Activated naive CD8-positive, alpha-beta T cell treated with anti-CD3 and anti-CD28 coated beads, Interleukin-2, amount 50 U/mL, for 24 hours (primary cell): ENCODE data around the gene FAM171A1.

Experiments
- ATAC-seq: fragments of 150-1000 bp; cut with Tn5 transposase; one replicate; pipeline ENCODE4 v1.10.0; 2021
- DNase-seq: peaks from one replicate; pipeline ENCODE4 v3.0.0; 2021
- H3K27ac Mint-ChIP-seq: one replicate; pipeline ENCODE4 v1.8.0; 2021; ENCODE audit warnings: mild to moderate bottlenecking, mixed read lengths
- H3K27me3 Mint-ChIP-seq: one replicate; pipeline ENCODE4 v1.8.0; 2021; ENCODE audit warnings: mixed read lengths
- H3K36me3 Mint-ChIP-seq: one replicate; pipeline ENCODE4 v1.8.0; 2021; ENCODE audit warnings: low read depth, mixed read lengths
- H3K4me1 Mint-ChIP-seq: one replicate; pipeline ENCODE4 v1.8.0; 2021; ENCODE audit warnings: mixed read lengths
- H3K4me3 Mint-ChIP-seq: one replicate; pipeline ENCODE4 v1.8.0; 2021; ENCODE audit warnings: mild to moderate bottlenecking, moderate library complexity, mixed read lengths
- H3K9me3 Mint-ChIP-seq: one replicate; pipeline ENCODE4 v1.8.0; 2021; ENCODE audit warnings: mixed read lengths

Gene FAM171A1

DNA sequence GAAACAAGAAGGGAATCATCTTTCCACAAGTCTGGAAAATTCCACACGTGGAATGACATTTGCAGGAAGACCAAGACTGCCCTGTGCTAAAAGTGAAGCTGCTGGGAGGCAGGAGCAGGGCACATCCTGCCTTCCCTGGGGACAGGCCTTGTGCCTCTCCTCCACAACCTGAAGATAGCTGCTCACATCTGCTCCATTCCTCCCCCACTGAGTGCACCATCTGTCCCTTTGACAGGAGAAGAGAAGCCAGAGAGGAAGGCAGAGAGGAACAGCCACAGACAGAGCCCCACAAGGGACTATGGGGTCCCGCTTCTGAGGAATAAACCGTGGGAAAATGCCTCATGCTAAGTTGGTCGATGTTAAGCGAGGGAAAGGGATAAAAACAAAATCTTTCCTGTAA is 15.9 kb upstream of the FAM171A1 start:
- ATAC-seq: no peak
- peaks cover 26% of the 10 kb centered on the region for H3K27me3 Mint-ChIP-seq
- H3K36me3 Mint-ChIP-seq: no peaks in the 10 kb centered on the region
- H3K4me1 Mint-ChIP-seq: no peaks in the 10 kb centered on the region
- no peak for DNase-seq
- no peak overlapping the region for H3K4me3 Mint-ChIP-seq
- H3K27ac Mint-ChIP-seq: no peak overlapping the region
- no peaks in the 10 kb centered on the region for H3K9me3 Mint-ChIP-seq

DNA sequence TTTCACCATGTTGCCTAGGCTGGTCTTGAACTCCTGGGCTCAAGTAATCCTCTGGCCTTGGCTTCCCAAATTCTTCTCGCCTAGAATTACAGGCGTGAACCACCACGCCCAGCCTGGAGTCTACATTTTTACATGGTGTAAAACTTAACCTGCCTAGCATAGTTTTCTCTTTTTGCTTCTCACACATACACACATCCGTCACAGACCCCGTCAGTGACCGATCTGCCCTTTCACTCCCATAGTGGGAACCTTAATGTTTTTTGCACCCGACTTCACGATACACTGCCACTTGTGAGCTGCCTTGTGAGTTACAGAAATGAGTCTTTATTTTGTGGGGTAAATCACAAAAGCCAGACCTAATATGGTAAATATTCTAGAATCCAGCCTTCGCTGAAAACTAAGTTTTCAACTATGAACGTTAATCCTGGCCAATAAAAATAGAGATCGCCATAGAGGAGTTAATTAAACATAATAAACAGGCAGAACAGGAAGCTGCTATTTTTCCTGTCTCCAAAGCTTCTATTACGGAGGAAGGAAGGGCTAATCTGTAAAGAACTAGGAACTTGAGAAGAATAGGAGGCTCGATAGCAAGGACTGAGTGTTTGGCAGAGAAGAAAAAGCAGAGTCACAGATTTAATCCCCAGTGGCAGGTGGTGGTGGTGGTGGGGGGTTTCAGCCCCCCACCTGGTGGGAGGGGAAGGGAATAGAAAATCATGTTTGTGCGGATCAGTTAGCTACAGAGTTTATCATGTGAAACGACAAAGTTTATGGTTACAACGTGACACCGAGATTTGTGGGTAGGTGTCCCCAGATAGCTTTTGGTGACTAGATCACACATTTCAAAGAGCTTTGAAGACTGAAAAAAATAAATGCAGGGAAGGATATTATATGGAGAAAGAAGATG is 14.7 kb upstream of the FAM171A1 start:
- H3K27ac Mint-ChIP-seq: no peak overlapping the region
- peaks cover 36% of the 10 kb centered on the region for H3K27me3 Mint-ChIP-seq
- no peaks in the 10 kb centered on the region for H3K4me1 Mint-ChIP-seq
- H3K36me3 Mint-ChIP-seq: no peaks in the 10 kb centered on the region
- no peak overlapping the region for H3K4me3 Mint-ChIP-seq
- ATAC-seq: no peak
- no peak for DNase-seq
- H3K9me3 Mint-ChIP-seq: no peaks in the 10 kb centered on the region

DNA sequence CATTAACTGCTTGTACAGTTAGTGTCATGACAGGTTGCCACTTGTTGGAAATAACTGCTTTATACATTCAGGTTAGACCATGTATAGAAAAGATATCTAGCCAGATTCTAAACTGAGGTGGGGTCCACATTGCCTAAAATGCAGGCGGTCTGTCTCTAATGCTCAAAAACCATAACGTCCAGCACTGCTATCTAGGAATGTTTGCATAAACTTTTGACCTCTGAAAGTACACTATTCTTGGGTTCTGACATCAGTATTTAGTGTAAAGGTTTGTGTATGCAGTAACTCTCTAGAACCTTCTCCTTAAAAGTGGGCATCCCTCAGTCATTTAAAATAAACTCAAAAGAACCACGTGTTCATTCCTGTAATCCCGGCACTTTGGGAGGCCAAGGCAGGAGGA is 10.3 kb upstream of the FAM171A1 start:
- ATAC-seq: no peak
- Mint-ChIP-seq H3K27ac (no peak overlapping the region), H3K4me3 (no peak overlapping the region), H3K36me3 (no peaks in the 10 kb centered on the region), H3K27me3 (peaks cover 49% of the 10 kb centered on the region), H3K4me1 (no peaks in the 10 kb centered on the region), H3K9me3 (no peaks in the 10 kb centered on the region)
- DNase-seq: no peak

DNA sequence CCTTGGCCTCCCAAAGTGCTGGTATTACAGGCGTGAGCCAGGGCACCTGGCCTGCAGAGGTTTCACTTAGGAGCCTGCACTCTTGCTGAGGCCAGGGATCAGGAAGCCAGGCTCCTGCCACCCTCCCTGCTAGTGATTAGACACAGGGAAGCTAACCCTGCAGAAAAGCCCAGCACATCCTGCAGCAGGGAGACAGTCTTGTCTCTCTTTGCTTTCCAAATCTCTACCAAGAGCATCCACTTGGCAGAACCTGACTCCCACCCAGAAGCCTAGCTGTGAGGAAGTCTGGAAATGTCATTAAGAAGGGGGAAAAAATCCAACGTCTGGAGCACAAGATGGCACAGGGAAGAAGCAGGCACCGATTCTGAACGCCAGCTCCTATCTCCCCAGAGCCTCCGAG is 8.0 kb upstream of the FAM171A1 start:
- Mint-ChIP-seq H3K9me3 (no peaks in the 10 kb centered on the region), H3K36me3 (no peaks in the 10 kb centered on the region), H3K27ac (no peak overlapping the region), H3K4me3 (no peak overlapping the region), H3K27me3 (peaks cover 40% of the 10 kb centered on the region), H3K4me1 (peaks cover under 1% of the 10 kb centered on the region)
- ATAC-seq: no peak
- no peak for DNase-seq

DNA sequence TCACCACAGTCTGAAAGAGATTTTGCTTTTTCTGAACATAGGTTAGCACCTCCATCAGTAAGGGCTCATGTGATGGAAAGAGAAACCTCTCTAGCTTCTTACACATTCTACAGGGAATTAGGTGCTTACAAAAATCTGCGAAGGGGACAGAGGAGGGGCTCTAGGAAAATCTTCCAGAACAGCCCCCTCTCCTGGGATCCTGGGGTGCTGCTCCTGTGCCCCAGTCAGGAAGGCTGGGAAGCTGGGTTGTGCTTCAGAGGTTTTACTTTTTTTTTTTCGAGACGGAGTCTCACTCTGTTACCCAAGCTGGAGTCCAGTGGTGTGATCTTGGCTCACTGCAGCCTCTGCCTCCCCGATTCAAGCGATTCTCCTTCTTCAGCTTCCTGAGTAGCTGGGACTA is 7.5 kb upstream of the FAM171A1 start:
- Mint-ChIP-seq H3K27me3 (peaks cover 45% of the 10 kb centered on the region), H3K36me3 (no peaks in the 10 kb centered on the region), H3K27ac (no peak overlapping the region), H3K4me3 (no peak overlapping the region), H3K4me1 (peaks cover 5% of the 10 kb centered on the region), H3K9me3 (no peaks in the 10 kb centered on the region)
- DNase-seq (no peak), ATAC-seq (no peak)

DNA sequence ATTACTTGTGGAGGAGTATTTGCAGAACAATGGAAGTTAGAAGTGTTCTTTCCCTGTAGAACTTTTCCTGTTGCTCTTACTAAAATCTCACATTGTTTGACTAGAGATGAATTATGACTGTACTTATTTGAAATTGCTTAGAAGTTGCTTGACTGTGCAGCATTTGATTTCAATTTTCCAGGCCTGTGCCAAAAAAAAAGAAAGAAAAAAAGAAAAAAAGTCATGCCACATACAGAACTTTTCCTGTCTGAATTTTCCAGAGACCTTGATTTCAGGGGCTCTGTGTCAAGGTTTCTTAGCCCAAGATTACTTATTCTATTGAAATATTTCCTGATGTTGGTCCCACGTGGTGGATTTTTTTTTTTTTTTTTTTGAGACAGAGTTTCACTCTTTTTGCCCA is 3.5 kb upstream of the FAM171A1 start:
- Mint-ChIP-seq H3K36me3 (no peaks in the 10 kb centered on the region), H3K4me1 (peaks cover 21% of the 10 kb centered on the region), H3K4me3 (no peak overlapping the region), H3K27me3 (peaks cover 45% of the 10 kb centered on the region), H3K27ac (no peak overlapping the region), H3K9me3 (no peaks in the 10 kb centered on the region)
- DNase-seq (no peak), ATAC-seq (no peak)

DNA sequence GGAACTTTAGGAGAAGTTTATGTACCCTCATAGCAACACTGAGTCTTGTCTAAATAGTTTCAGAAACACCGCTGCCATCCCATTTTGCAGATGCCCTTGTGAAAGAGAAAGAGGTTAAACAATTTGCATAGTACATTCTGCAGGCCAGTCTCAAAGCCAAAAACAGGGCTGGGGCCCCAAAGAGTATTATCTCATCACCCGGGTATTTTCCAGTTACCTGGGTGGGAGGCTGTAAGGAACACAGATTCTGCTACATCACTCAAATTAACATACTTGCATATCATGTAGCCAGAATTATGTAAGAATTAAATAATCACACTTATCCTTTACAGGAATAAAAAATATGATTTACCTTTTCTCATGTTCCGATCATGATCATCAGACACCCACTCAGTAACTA is 3.1 kb upstream of the FAM171A1 start:
- Mint-ChIP-seq H3K4me1 (peaks cover 21% of the 10 kb centered on the region), H3K27me3 (peaks cover 49% of the 10 kb centered on the region), H3K9me3 (no peaks in the 10 kb centered on the region), H3K36me3 (no peaks in the 10 kb centered on the region), H3K27ac (no peak overlapping the region), H3K4me3 (no peak overlapping the region)
- no peak for DNase-seq
- no peak for ATAC-seq

DNA sequence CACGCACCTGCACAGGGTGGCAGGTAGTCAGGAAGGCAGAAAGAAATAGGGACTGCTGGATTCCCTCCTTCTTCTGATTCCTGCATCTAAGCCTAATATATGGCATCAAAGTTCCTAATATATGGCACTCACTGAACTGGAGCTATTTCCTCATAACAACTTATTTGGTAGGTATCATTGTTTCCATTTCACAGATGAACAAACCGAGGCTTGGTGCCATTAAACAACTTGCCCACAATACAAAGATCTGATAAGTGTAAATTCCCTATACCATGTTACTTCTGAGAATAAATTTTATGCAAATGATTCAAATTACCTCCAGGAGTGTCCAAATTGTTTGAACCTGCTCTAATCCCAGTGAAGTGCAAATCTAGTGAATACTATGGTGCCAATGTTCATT is 2.1 kb upstream of the FAM171A1 start:
- Mint-ChIP-seq H3K27me3 (peaks cover 56% of the 10 kb centered on the region), H3K9me3 (no peaks in the 10 kb centered on the region), H3K4me1 (peaks cover 21% of the 10 kb centered on the region), H3K27ac (no peak overlapping the region), H3K4me3 (no peak overlapping the region), H3K36me3 (no peaks in the 10 kb centered on the region)
- ATAC-seq (no peak), DNase-seq (no peak)

DNA sequence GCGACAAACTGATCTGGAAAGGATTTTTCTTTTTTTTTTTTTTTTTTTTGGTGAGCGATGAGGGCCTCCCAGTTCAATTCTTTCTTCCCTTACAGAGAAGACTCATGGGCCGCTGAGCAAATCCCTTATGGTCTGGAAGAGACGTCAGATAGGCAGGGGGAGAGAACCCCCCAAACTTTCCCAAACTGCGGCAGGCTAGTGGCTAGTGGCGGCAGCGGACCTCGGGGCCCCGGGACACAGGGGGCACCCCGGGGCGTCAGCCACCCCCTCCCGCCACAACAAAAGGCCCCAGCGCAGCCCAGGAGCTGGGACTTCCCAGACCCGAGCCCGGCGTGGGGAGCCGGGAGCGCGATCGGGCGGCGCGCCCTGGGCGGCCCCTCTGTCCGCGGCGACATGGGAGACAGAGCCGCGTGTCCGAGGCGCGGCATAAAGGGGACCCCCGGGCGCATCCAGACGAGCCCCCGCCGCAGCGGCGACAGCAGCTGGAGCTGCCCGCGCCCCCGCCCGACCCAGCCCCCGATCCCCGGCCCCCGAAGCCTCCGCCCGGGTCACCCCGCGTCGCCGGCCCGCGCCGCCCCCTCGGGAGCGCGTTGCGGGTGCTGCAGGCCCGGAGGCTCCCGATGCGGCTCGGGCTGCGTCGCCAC is 755 bp downstream of the FAM171A1 start:
- peaks cover 21% of the 10 kb centered on the region for H3K4me1 Mint-ChIP-seq
- peak overlapping the region; percentile 49 for H3K27ac Mint-ChIP-seq

DNA sequence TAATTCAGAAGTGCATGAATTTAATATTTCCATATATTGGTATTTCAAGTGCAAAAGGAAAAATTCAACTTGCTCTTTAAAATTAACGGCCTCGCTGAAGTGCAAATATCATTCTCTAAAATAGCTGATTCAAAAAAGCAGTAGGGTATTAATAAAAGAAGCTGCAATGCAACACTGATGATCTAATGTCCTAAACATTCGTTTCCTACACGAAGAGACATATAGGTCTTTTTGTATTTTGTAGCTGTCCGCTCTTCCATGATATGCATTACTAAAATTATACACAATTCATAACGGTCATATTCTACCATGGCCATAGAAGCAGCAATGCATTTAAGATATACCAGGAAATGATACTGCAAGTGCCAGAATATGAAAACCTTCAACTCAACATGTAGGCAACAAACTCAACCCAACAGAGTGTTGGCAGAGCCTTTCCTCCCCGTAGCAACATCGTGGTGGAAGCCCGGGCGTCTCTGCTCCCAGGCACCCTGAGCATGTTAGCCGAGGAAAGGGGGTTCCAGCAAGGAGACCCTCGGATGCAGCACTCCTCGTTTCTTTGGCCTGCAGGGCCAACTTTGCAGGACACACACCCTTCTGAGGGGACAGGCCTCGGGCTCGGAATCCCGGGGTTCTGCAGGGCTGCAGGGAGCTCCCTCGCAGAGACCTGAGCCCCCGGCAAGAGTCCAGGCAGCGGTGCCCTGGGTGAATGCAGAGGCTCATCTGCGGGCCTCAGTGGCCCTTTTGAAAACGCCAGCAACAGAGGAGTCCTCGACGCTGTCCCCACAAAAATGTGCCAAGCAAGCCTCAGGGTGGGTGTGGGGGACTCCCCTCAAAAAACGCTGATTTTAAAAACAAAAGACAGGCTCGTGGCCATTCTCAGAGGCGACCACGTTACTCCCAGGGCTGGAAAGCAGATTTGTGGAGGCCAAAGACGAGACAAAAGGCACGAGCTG is 1.6 kb downstream of the FAM171A1 start:
- Mint-ChIP-seq H3K27ac (peak overlapping the region; percentile 49), H3K36me3 (no peaks in the 10 kb centered on the region), H3K4me1 (peaks cover 21% of the 10 kb centered on the region), H3K4me3 (peak overlapping the region; percentile 78), H3K27me3 (peaks cover 51% of the 10 kb centered on the region), H3K9me3 (no peaks in the 10 kb centered on the region)
- DNase-seq (no peak), ATAC-seq (no peak)

More for the DNA sequence above, 755 bp downstream of the FAM171A1 start:
- Mint-ChIP-seq H3K27me3 (peaks cover 51% of the 10 kb centered on the region), H3K36me3 (no peaks in the 10 kb centered on the region), H3K9me3 (no peaks in the 10 kb centered on the region), H3K4me3 (peak overlapping the region; percentile 78)
- ATAC-seq (peak; percentile 25), DNase-seq (peak; percentile 42)

DNA sequence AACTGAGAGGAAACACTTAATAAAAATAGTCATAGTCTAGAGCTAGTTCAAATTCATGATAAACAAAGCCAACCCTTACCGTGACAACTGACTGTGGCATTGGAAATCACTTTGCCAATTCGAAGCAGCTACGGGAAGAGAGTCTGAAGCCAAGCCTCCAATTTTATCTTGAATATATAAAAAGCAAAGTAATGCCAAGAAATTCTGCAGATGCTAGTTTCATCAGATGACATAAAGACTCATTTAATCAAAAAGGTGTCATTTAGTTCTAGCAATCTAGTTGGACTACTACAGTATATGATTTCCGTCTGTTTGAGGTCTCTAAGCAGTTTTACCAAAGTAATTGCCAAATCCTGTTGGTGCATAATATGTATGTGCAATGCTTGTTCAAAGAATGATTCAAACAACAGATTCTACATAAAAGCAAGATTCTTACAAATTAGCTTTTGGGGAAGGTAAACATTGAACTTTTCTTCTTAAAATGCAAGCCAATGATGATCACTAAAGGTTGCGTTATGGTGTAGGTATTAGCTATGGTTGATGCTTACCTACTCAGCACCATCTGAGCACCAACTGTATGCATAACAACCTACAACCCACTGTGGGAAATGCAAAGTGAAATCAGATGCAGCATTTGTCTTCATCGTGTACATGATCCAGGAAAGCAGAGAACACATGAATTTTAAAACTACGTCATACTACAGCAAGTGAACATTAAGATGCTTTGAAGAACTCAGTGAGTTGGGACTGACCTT is 2.8 kb downstream of the FAM171A1 start:
- no peaks in the 10 kb centered on the region for H3K36me3 Mint-ChIP-seq
- H3K4me1 Mint-ChIP-seq: peaks cover 14% of the 10 kb centered on the region
- peaks cover 42% of the 10 kb centered on the region for H3K27me3 Mint-ChIP-seq
- DNase-seq (no peak), ATAC-seq (no peak)
- H3K9me3 Mint-ChIP-seq: no peaks in the 10 kb centered on the region
- H3K27ac Mint-ChIP-seq: no peak overlapping the region
- no peak overlapping the region for H3K4me3 Mint-ChIP-seq

DNA sequence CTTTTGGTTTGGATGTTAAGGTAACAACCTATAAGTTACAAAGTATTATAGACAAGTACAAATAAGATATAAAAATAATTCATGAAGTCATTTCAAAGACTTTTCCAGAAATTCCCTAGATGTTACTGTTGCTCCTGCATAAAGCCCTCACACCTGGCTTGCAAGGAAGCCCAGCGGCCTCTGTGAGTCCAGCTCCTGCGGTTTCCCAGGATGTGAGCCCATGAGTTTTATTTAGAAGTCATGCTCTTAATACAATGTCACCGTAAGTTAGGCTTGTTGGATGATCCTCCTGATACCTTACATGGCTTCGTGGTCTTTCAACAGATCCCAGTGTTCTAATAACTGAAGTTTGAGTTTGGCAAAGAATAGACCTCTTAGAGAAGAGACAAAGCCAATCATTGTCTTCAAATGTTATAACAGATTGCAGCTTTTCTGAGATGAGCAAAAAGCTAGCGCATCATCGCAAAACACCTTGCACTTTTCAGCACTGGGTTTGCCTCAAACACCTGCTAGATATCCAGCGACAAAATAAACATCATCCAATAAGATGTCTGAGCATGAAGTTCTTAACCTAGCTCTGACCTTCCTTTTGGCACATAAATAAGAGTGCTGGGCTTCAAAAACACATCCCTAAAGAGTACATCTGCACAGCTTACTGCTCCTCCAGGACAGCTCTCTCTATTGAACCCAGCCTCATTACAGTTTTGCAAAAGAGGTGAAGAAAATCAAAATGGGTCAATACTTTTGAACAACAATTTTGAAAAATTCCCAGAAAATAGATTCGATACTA is 3.6 kb downstream of the FAM171A1 start:
- ATAC-seq (no peak), DNase-seq (no peak)
- H3K9me3 Mint-ChIP-seq: no peaks in the 10 kb centered on the region
- peaks cover 10% of the 10 kb centered on the region for H3K4me1 Mint-ChIP-seq
- no peak overlapping the region for H3K4me3 Mint-ChIP-seq
- no peak overlapping the region for H3K27ac Mint-ChIP-seq
- no peaks in the 10 kb centered on the region for H3K36me3 Mint-ChIP-seq
- H3K27me3 Mint-ChIP-seq: peaks cover 38% of the 10 kb centered on the region

DNA sequence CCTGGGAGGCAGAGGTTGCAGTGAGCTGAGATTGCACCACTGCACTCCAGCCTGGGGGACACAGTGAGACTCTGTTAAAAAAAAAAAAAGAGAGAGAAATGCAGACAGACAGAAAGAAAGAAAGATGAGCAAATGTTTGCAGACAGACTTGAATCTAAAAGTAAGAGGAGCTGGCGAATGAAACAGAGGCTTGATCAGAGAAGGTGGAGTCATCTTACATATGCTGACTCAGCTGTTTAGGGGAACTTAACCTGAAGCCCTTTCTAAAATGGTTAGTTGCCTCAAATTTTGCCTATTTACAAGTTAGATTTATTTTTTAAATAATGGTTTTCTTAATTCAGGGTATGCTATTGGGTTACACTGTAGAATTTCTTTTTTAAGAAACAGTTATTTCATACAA is 5.4 kb downstream of the FAM171A1 start:
- Mint-ChIP-seq H3K36me3 (no peaks in the 10 kb centered on the region), H3K27me3 (peaks cover 28% of the 10 kb centered on the region), H3K4me1 (peaks cover 4% of the 10 kb centered on the region), H3K9me3 (no peaks in the 10 kb centered on the region), H3K4me3 (no peak overlapping the region), H3K27ac (no peak overlapping the region)
- no peak for DNase-seq
- no peak for ATAC-seq
